Right lung (tissue), 5 donors: ENCODE measurements around the gene TMEM221. TPM values are rescaled to one million over a fixed set of nuclear protein-coding genes. Genes with fewer than 3 reads are reported as not detected.

Experiments used
- DNase-seq, 2 donors: peaks; one replicate each; pipeline ENCODE4 v3.0.0-alpha.2; 2013
- polyA plus RNA-seq, 5 donors: library from polyadenylated mRNA; unstranded; fragments of 120-200 nt; gene quantifications; one replicate each; pipeline versions ENCODE4 v1.2.1 to v1.2.3, GENCODE V29; 2013; ENCODE audit warnings: inconsistent platforms in 1 of 5, low replicate concordance in 1 of 5; ENCODE audit not compliant: insufficient read length in 5 of 5, insufficient read depth in 1 of 5

Gene TMEM221
- polyA plus RNA-seq, 5 donors: 1.2 to 2.7 (median 1.7) TPM

- no peak for DNase-seq
Observed at GRCh38 chr19:17445526-17446165, 2.8 kb downstream of the TMEM221 start.

- DNase-seq: no peak
Observed at GRCh38 chr19:17441241-17442021, 7.0 kb downstream of the TMEM221 start.

GRCh38 chr19:17436874-17437267 lies 11.6 kb downstream of the TMEM221 start:
- no peak for DNase-seq

- DNase-seq: no peak
Observed at GRCh38 chr19:17436094-17436873, 12.2 kb downstream of the TMEM221 start.

- DNase-seq: no peak
Observed at GRCh38 chr19:17435218-17435617, 13.2 kb downstream of the TMEM221 start.

GRCh38 chr19:17431417-17431816 lies 17.1 kb downstream of the TMEM221 start:
- no peak for DNase-seq

- no peak for DNase-seq
Observed at GRCh38 chr19:17429641-17430113, 18.8 kb downstream of the TMEM221 start.

- DNase-seq: no peak
Observed at GRCh38 chr19:17424743-17425365, 23.6 kb downstream of the TMEM221 start.

- DNase-seq: no peak
Observed at GRCh38 chr19:17423429-17424208, 24.8 kb downstream of the TMEM221 start.

GRCh38 chr19:17421942-17422341 lies 26.5 kb downstream of the TMEM221 start:
- DNase-seq: no peak

GRCh38 chr19:17420475-17420924 lies 28.0 kb downstream of the TMEM221 start:
- DNase-seq: no peak

GRCh38 chr19:17419621-17420474 lies 28.6 kb downstream of the TMEM221 start, which contains the start of gene MVB12A:
TSS of gene MVB12A (plus strand) at chr19:17420047. CDS start at chr19:17420136, 89 bp downstream.
- peak; percentile 100 for DNase-seq

GRCh38 chr19:17419154-17419620 lies 29.3 kb downstream of the TMEM221 start:
- no peak for DNase-seq

GRCh38 chr19:17418710-17419109 lies 29.8 kb downstream of the TMEM221 start:
- DNase-seq: no peak

- no peak for DNase-seq
Observed at GRCh38 chr19:17415121-17415520, 33.3 kb downstream of the TMEM221 start.

GRCh38 chr19:17414097-17414496 lies 34.4 kb downstream of the TMEM221 start:
- no peak for DNase-seq

- DNase-seq: no peak
Observed at GRCh38 chr19:17411801-17412200, 36.7 kb downstream of the TMEM221 start.

- no peak for DNase-seq
Observed at GRCh38 chr19:17409990-17410389, 38.5 kb downstream of the TMEM221 start.

- DNase-seq: no peak
Observed at GRCh38 chr19:17406887-17407196, 41.6 kb downstream of the TMEM221 start.
